ENCODE results near the gene ITPR3.

ITPR3 gene

DNA sequence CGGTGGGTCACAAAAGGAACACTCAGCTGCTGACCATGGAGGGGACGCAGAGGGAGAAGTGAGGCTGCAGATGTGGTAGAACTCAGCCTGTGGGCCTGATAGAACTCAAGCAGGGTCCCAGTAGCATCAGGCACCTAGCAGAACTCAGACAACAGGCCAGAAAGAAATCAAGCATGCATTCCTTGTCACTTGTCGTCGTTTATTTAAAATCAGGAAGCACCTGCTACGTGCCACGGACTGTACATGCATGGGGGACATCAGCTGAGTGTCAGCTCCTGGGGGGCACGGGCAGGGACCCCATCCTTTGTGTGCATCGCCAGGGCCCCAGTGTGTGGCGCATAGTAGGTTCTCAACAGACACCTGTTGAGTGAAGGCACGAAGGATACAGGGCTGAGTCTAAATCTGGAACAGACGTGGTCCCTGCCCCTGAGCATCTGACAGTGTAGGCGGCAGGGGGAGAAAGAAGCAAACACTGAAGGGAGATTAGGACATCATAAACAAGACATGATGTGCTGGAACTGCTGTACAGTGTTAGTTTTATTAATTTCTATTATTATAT is 57.9 kb downstream of the ITPR3 start:
- H3K4me3 Mint-ChIP-seq: no peak overlapping the region
- H3K27ac Mint-ChIP-seq: peak overlapping the region; percentile 37
- DNase-seq: no peak
- peaks cover 6% of the 10 kb centered on the region for H3K27me3 Mint-ChIP-seq (ENCODE audit: low read depth, poor library complexity)
- H3K4me1 Mint-ChIP-seq: peaks cover 21% of the 10 kb centered on the region
- no peaks in the 10 kb centered on the region for H3K36me3 Mint-ChIP-seq (ENCODE audit: low read depth)
- TF ChIP-seq, protein P1, sequence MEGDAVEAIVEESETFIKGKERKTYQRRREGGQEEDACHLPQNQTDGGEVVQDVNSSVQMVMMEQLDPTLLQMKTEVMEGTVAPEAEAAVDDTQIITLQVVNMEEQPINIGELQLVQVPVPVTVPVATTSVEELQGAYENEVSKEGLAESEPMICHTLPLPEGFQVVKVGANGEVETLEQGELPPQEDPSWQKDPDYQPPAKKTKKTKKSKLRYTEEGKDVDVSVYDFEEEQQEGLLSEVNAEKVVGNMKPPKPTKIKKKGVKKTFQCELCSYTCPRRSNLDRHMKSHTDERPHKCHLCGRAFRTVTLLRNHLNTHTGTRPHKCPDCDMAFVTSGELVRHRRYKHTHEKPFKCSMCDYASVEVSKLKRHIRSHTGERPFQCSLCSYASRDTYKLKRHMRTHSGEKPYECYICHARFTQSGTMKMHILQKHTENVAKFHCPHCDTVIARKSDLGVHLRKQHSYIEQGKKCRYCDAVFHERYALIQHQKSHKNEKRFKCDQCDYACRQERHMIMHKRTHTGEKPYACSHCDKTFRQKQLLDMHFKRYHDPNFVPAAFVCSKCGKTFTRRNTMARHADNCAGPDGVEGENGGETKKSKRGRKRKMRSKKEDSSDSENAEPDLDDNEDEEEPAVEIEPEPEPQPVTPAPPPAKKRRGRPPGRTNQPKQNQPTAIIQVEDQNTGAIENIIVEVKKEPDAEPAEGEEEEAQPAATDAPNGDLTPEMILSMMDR (IDR thresholded peaks at IDR 0.05): no peak
- no peaks in the 10 kb centered on the region for H3K9me3 Mint-ChIP-seq

DNA sequence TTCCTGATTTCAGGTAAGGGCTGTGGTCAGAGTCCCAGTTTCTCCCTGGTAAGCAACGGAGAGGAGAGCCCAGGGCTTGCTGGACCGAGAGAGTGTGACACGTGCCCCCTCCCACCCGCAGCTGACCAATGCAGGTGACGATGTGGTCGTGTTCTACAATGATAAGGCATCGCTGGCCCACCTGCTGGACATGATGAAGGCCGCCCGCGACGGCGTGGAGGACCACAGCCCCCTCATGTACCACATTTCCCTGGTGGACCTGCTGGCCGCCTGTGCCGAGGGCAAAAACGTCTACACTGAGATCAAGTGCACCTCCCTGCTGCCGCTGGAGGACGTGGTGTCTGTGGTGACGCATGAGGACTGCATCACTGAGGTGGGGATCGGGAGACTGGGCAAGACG is 58.6 kb downstream of the ITPR3 start:
- no peak for DNase-seq
- H3K27ac Mint-ChIP-seq: no peak overlapping the region
- peaks cover 6% of the 10 kb centered on the region for H3K27me3 Mint-ChIP-seq (ENCODE audit: low read depth, poor library complexity)
- peaks cover 18% of the 10 kb centered on the region for H3K4me1 Mint-ChIP-seq
- no peaks in the 10 kb centered on the region for H3K36me3 Mint-ChIP-seq (ENCODE audit: low read depth)
- H3K4me3 Mint-ChIP-seq: no peak overlapping the region
- no peaks in the 10 kb centered on the region for H3K9me3 Mint-ChIP-seq
- TF ChIP-seq, protein P1 (IDR thresholded peaks at IDR 0.05): no peak

DNA sequence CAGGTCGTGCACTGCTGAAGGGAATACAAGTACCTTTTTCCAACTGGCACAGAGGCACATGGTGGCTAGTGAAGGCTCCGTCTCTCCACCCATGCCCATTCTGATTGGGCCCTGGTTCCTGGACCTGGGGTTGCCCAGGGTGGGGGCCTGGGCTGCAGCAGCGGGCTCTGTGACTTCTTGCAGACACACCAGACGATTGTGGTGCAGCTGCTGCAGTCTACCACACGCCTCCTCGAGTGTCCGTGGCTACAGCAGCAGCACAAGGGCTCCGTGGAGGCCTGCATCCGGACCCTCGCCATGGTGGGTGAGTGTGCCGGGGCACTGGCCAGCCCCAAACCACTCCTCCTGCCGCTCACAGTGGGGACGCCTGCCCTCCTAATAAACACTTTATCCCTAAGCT is 61.2 kb downstream of the ITPR3 start:
- H3K36me3 Mint-ChIP-seq (ENCODE audit: low read depth): no peaks in the 10 kb centered on the region
- TF ChIP-seq, protein P1 (IDR thresholded peaks at IDR 0.05): no peak
- H3K9me3 Mint-ChIP-seq: no peaks in the 10 kb centered on the region
- H3K27me3 Mint-ChIP-seq (ENCODE audit: low read depth, poor library complexity): no peaks in the 10 kb centered on the region
- H3K27ac Mint-ChIP-seq: no peak overlapping the region
- H3K4me3 Mint-ChIP-seq: no peak overlapping the region
- H3K4me1 Mint-ChIP-seq: peaks cover 26% of the 10 kb centered on the region
- DNase-seq: no peak

- DNase-seq: no peak
- TF ChIP-seq, protein P1 (IDR thresholded peaks at IDR 0.05): no peak
- H3K27ac Mint-ChIP-seq: peak overlapping the region; percentile 45
- peaks cover 20% of the 10 kb centered on the region for H3K4me1 Mint-ChIP-seq
- no peaks in the 10 kb centered on the region for H3K27me3 Mint-ChIP-seq (ENCODE audit: low read depth, poor library complexity)
- no peaks in the 10 kb centered on the region for H3K36me3 Mint-ChIP-seq (ENCODE audit: low read depth)
- H3K9me3 Mint-ChIP-seq: no peaks in the 10 kb centered on the region
- H3K4me3 Mint-ChIP-seq: no peak overlapping the region
These were observed 62.0 kb downstream of the ITPR3 start for GRCh38 chr6:33683051-33683571.

- H3K36me3 Mint-ChIP-seq (ENCODE audit: low read depth): no peaks in the 10 kb centered on the region
- H3K9me3 Mint-ChIP-seq: no peaks in the 10 kb centered on the region
- no peak overlapping the region for H3K4me3 Mint-ChIP-seq
- DNase-seq: no peak
- no peaks in the 10 kb centered on the region for H3K27me3 Mint-ChIP-seq (ENCODE audit: low read depth, poor library complexity)
- H3K27ac Mint-ChIP-seq: peak overlapping the region; percentile 45
- peaks cover 16% of the 10 kb centered on the region for H3K4me1 Mint-ChIP-seq
- TF ChIP-seq, protein P1 (IDR thresholded peaks at IDR 0.05): no peak
These were observed 62.7 kb downstream of the ITPR3 start for GRCh38 chr6:33683576-33684427.

All from nephron progenitor cell (in vitro differentiated cells).